IPS DF 19.7 (cell line): ENCODE results near the gene TTN.

ENCODE experiments used
- DNase-seq: peaks from one replicate; pipeline ENCODE4 v3.0.0-alpha.2; 2013; ENCODE audit warnings: low read depth, low spot score

The TTN gene

GRCh38 chr2:178811901-178812300, 4.7 kb upstream of the TTN start:
- no peak for DNase-seq

GRCh38 chr2:178811045-178811444, 3.8 kb upstream of the TTN start:
- no peak for DNase-seq

- DNase-seq = no peak
These were observed 3.2 kb upstream of the TTN start for GRCh38 chr2:178810422-178810821.

DNA sequence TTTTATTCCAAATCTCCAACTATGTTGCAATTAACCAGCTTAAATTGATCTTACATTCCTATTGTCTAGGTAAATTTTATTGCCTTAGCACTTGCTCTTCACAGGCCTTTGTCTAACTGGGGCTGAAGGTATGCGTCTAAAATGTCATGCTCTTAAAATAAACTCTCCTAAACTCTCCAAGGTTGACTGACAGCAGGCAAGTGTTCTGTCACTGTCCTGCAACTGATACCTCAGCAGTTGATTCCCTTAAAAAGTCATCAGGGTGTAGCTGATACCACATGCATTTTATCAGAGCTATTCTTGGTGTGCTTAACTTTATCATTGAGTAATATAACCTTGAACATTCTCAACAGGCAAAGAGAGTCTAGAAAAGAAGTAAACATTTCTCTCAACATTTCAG, 680 bp downstream of the TTN start:
- no peak for DNase-seq

- no peak for DNase-seq
These were observed 1.8 kb downstream of the TTN start for GRCh38 chr2:178805457-178805856.

DNA sequence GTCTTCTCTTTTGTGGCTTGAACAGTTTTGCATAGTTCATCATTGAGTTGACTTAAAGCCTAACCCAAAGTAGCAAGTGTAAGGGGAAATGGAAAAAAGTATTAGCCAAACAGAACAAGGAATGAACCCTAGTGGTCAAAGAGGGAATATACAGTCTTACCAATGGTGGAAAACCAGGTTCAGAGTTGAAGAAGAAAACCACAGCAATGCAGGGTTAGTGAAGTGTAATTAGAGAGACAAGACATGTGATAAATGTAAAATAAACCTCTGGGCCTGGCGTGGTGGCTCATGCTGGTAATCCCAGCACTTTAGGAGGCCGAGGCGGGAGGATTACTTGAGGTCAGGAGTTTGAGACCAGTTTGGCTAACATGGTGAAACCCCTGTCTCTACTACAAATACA, 2.4 kb downstream of the TTN start:
- peak; percentile 38 for DNase-seq

- DNase-seq = no peak
These were observed 6.7 kb downstream of the TTN start for GRCh38 chr2:178800510-178800909.

- no peak for DNase-seq
These were observed 7.9 kb downstream of the TTN start for GRCh38 chr2:178799305-178799704.

GRCh38 chr2:178796079-178796677, 11.0 kb downstream of the TTN start:
- no peak for DNase-seq

- no peak for DNase-seq
These were observed 19.3 kb downstream of the TTN start for GRCh38 chr2:178787934-178788333.

DNA sequence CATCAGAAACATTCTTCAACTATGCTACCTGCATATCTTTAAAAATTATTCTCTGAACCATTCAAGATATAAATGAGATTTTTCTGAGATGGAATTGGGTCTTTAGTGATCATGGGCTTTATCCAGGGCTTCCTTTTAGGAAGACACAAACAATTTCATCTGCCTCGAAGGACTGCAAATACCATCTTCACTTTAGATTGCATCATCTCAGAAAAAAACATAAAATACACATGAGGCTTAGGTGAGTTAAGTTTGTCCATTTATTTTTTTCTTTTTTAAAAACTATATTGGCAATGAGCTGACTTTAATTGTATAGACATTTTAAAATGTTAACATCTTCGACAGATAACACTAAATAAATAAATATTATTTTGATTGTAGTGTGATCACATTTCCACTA, 20.1 kb downstream of the TTN start:
- DNase-seq = no peak

- DNase-seq = no peak
These were observed 23.3 kb downstream of the TTN start for GRCh38 chr2:178783889-178784288.

DNA sequence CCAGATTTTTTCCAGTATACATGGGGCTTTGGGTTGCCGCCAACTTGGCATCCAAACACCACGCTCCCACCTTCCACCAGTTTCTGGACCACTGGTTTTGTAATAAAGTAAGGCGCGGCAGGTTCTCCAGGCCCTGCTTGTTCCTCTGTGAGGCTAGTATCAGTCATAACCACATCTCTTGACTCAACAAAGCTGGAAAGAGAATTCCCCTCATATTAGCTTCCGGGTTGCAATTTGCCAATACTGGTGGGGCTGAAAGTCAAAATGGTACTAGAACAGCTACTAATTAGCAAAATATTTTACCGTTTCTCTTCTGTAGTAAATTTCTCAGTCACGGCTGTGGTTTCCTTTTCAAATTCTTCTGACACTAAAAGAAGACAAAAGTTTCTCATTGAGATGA, 25.0 kb downstream of the TTN start:
- no peak for DNase-seq

- no peak for DNase-seq
These were observed 29.6 kb downstream of the TTN start for GRCh38 chr2:178777577-178777976.

DNA sequence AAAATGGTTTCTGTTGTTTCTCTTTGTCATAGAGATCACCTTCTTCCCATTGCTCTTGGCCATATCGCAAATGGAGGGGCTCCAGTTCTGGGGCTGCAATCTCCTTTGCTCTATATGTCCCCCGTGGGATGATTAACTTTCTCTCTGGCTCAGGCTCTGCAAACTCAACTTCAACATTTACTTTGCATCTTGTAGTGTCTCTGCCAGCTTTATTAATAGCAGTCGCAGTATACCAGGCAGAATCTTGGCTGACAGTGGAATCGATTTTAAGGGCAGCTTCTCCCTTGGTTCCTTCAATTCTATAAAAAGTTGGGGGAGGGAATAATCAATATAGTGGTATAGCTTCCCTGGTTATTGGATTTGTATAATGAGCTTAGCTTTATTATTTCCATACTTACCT, 30.5 kb downstream of the TTN start:
- DNase-seq = no peak

- no peak for DNase-seq
These were observed 31.2 kb downstream of the TTN start for GRCh38 chr2:178775975-178776374.

DNA sequence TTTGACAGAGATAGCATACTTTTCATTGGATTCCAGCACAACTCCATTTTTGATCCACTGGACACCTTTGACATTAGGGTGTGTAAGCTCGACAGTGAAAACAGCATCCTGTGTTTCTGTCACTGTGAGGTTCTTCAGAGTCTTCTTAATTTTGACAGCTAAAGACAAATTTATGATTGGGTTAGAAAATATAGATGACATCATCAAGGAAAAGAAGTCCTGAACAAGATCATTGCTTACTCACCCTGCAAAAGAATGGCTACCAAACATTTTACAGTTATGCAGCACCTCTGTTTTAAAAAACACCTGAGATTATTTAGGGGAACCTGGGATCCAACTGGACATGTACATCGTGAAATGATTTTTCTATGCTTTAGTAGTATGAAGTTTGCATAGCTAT, 36.7 kb downstream of the TTN start:
- no peak for DNase-seq

- DNase-seq = no peak
These were observed 39.8 kb downstream of the TTN start for GRCh38 chr2:178767094-178768060.

GRCh38 chr2:178764097-178764496, 43.1 kb downstream of the TTN start:
- no peak for DNase-seq

DNA sequence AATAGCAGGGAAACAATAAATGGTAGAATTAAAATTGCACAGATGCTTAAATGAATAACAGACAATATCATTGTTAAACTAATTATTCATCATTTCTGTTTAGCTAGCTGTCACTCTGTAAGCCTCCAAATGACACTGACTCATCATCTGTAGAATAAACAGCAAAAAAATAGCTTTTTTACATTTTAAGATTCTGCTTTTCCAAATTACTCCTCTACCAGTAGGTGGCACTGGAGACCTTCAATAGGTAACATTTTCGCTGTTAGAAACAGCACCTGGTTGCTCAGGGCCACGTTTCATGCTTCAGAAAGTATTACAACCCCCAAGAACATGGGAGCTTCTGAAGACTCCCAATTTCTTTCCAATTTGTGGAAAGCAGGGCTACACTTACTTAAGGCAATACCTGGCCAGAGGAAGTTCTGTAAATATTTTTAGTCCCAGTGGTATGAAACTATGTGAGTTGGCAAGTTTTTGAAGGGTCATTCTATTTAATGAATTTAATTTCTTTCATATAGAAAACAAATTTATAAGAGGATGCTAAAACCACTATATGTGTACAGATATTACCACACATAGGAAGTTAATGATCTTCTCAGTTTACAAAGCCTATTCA, 45.4 kb downstream of the TTN start:
- DNase-seq = no peak

GRCh38 chr2:178756843-178757242, 50.4 kb downstream of the TTN start:
- DNase-seq = no peak

GRCh38 chr2:178756343-178756742, 50.9 kb downstream of the TTN start:
- DNase-seq = no peak

- no peak for DNase-seq
These were observed 59.5 kb downstream of the TTN start for GRCh38 chr2:178747767-178748166.
